Spleen (tissue), 11 donors: ENCODE results near the gene NDOR1. TPM values are rescaled to one million over a fixed set of nuclear protein-coding genes. Genes with fewer than 3 reads are reported as not detected.
A peak's percentile ranks its signal among the peaks of the same experiment; 100 is the strongest.

Source experiments
- DNase-seq: peaks from one replicate; pipeline ENCODE4 v3.0.0-alpha.2; 2020
- H3K27ac ChIP-seq, 8 donors: fragments of 200-600 bp; sonication (generic) in 7 of 8; 1 replicate in 4 of 8; 2 replicates in 4 of 8; pipeline versions ENCODE4 v1.5.0 to v1.8.0; 2016 to 2021; ENCODE audit warnings: inconsistent platforms in 4 of 8, mild to moderate bottlenecking in 4 of 8, moderate library complexity in 1 of 8
- H3K27me3 ChIP-seq, 7 donors: fragments of 200-600 bp; sonication (generic) in 6 of 7; replicated peaks in 1 of 7; 1 replicate in 4 of 7; 2 replicates in 3 of 7; pipeline versions ENCODE4 v1.5.0 to v1.8.0; 2016 to 2021; ENCODE audit warnings: inconsistent platforms in 3 of 7, mild to moderate bottlenecking in 1 of 7
- H3K36me3 ChIP-seq, 6 donors: fragments of 200-600 bp; sonication (generic) in 5 of 6; 1 replicate in 4 of 6; 2 replicates in 2 of 6; pipeline versions ENCODE4 v1.5.0 to v1.8.0; 2016 to 2021; ENCODE audit warnings: inconsistent platforms in 2 of 6
- H3K4me1 ChIP-seq, 6 donors: fragments of 200-600 bp; sonication (generic) in 5 of 6; 1 replicate in 3 of 6; 2 replicates in 3 of 6; pipeline versions ENCODE4 v1.5.0 to v1.8.0; 2016 to 2021; ENCODE audit warnings: inconsistent platforms in 3 of 6
- H3K4me3 ChIP-seq, 8 donors: fragments of 200-600 bp; sonication (generic) in 7 of 8; 1 replicate in 4 of 8; 2 replicates in 4 of 8; pipeline versions ENCODE4 v1.5.0 to v1.8.0; 2016 to 2021; ENCODE audit warnings: inconsistent platforms in 4 of 8, mild to moderate bottlenecking in 4 of 8, moderate library complexity in 2 of 8
- H3K9me3 ChIP-seq, 8 donors: fragments of 200-600 bp; sonication (generic) in 7 of 8; 1 replicate in 4 of 8; 2 replicates in 4 of 8; pipeline versions ENCODE4 v1.5.0 to v1.8.0; 2016 to 2021; ENCODE audit warnings: inconsistent platforms in 4 of 8
- CTCF ChIP-seq, 11 experiments: fragments of 200-600 bp in 7 of 11; fragments of 450-650 bp in 4 of 11; sonication (generic) in 4 of 11; IDR thresholded peaks in 8 of 11; conservative IDR thresholded peaks in 3 of 11; 1 replicate in 7 of 11; 2 replicates in 4 of 11; pipeline versions ENCODE4 v1.4.0 to v1.8.0; 2016 to 2021; ENCODE audit warnings: antibody characterized with exemption in 11 of 11, inconsistent platforms in 4 of 11, mild to moderate bottlenecking in 1 of 11
- POLR2A ChIP-seq, 3 donors: fragments of 450-650 bp; IDR thresholded peaks; one replicate each; pipeline ENCODE4 v1.5.1; 2017; ENCODE audit warnings: antibody characterized with exemption in 3 of 3, mild to moderate bottlenecking in 1 of 3
- POLR2AphosphoS5 ChIP-seq, 3 donors: sonication (generic); formaldehyde crosslinking; IDR thresholded peaks; one replicate each; pipeline ENCODE4 v1.5.1; 2017; ENCODE audit warnings: antibody characterized with exemption in 3 of 3
- WGBS, 5 donors: extraction: QIAGEN DNeasy Blood & Tissue Kit in 3 of 5; methylation state at CpG; one replicate each; pipeline versions ENCODE4 v1.1.5 to v1.1.7; 2013 to 2018; 5-methylcytosine and 5-hydroxymethylcytosine counted together
- intact Hi-C: fragments of 100-400 bp; cut with DNase I; formaldehyde crosslinking; loops from one replicate; pipeline ENCODE4 v1.15.0; 2023; ENCODE audit warnings: low total_unique reads
- polyA plus RNA-seq, 3 donors: library from polyadenylated mRNA; stranded (reverse); fragments of 200-250 nt; gene quantifications; one replicate each; pipeline ENCODE4 v1.2.1, GENCODE V29; 2013
- total RNA-seq, 7 donors: library from RNA; depleted of rRNA in 3 of 7; stranded (reverse); fragments of >200 nt in 3 of 7; fragmentation: NEBNext Ultra II Directional in 4 of 7; extraction: Animal tissue kit (Norgen Biotek cat#: 25700) in 4 of 7; gene quantifications; one replicate each; pipeline versions ENCODE4 v1.1.0 to v1.2.1, GENCODE V29; 2016 to 2021
- donor health status: healthy with polysubstance abuse.
- donor health status: DM: no; HTN: no; CAD: no; lungs with moderate emphysema.
- donor health status: DM: no; HTN: no; CAD: no.
- donor health status: Bipolar disorder and iron deficiency.
- donor health status: healthy.
- donor health status: DM: no; HTN: no; CAD: no.
- donor health status: DM: yes; HTN: yes; CAD: no.

NDOR1 gene
- total and polyA plus RNA-seq, 10 donors = 6.3 to 28.7 (median 19.5) TPM

GRCh38 chr9:137189297-137190295 is 15.9 kb upstream of the NDOR1 start:
- H3K9me3 ChIP-seq = no peaks in the 10 kb centered on the region
- peak overlapping the region; percentile 75 to 100 (median 96) for H3K4me3 ChIP-seq
- H3K27ac ChIP-seq = peak overlapping the region; percentile 94 to 99 (median 98)
- intact Hi-C loops = no loop called here
- DNase-seq = no peak
- TF ChIP-seq POLR2AphosphoS5 (IDR thresholded peaks at IDR 0.05) (no peak), POLR2A (IDR thresholded peaks at IDR 0.05) (no peak), CTCF (IDR thresholded peaks at IDR 0.05 in 8 of 11, conservative IDR thresholded peaks at IDR 0.05 in 3 of 11) (no peak)
- H3K27me3 ChIP-seq = no peaks in the 10 kb centered on the region
- H3K4me1 ChIP-seq = peaks cover 29 to 70% (median 51%) of the 10 kb centered on the region in 6 donors
- H3K36me3 ChIP-seq = peaks cover 0 to 60% (median 31%) of the 10 kb centered on the region in 6 donors
- 34 to 53% (median 38%) methylated on average over 14 to 23 of the region's 23 CpGs for WGBS, 5 donors

GRCh38 chr9:137190315-137190856 is 15.1 kb upstream of the NDOR1 start:
- Histone ChIP-seq H3K4me3 (peak overlapping the region in 1 of 8 donors; percentile 95), H3K27ac (peak overlapping the region in 5 of 8 donors; percentile 97 to 99 (median 98))

GRCh38 chr9:137191245-137191644 is 14.3 kb upstream of the NDOR1 start:
- TF ChIP-seq CTCF (IDR thresholded peaks at IDR 0.05 in 8 of 11, conservative IDR thresholded peaks at IDR 0.05 in 3 of 11) = no peak
- no peak for TF ChIP-seq POLR2A (IDR thresholded peaks at IDR 0.05)
- no peak for TF ChIP-seq POLR2AphosphoS5 (IDR thresholded peaks at IDR 0.05)
- Histone ChIP-seq H3K9me3 (no peaks in the 10 kb centered on the region), H3K36me3 (peaks cover 0 to 44% (median 16%) of the 10 kb centered on the region in 6 donors), H3K4me3 (no peak overlapping the region), H3K4me1 (peaks cover 29 to 62% (median 40%) of the 10 kb centered on the region in 6 donors), H3K27ac (peak overlapping the region in 2 of 8 donors; percentile 7 to 97), H3K27me3 (no peaks in the 10 kb centered on the region)
- DNase-seq = no peak
- 70 to 100% (median 91%) methylated on average over 1 to 3 of the region's 3 CpGs for WGBS, 5 donors
- intact Hi-C loops = no loop called here

More at GRCh38 chr9:137190315-137190856, 15.1 kb upstream of the NDOR1 start:
- no peak for DNase-seq
- Histone ChIP-seq H3K27me3 (no peaks in the 10 kb centered on the region), H3K36me3 (peaks cover 0 to 52% (median 25%) of the 10 kb centered on the region in 6 donors), H3K9me3 (no peaks in the 10 kb centered on the region), H3K4me1 (peaks cover 29 to 62% (median 47%) of the 10 kb centered on the region in 6 donors)
- 84 to 95% (median 88%) methylated on average over 7 to 9 of the region's 9 CpGs for WGBS, 5 donors
- intact Hi-C loops = no loop called here
- TF ChIP-seq POLR2AphosphoS5 (IDR thresholded peaks at IDR 0.05) = no peak
- no peak for TF ChIP-seq CTCF (IDR thresholded peaks at IDR 0.05 in 8 of 11, conservative IDR thresholded peaks at IDR 0.05 in 3 of 11)
- TF ChIP-seq POLR2A (IDR thresholded peaks at IDR 0.05) = no peak
